Activated CD4-positive, alpha-beta T cell treated with anti-CD3 and anti-CD28 coated beads for 36 hours (primary cell): ENCODE measurements around the gene ARHGEF1. TPM values are rescaled to one million over a fixed set of nuclear protein-coding genes. Genes with fewer than 3 reads are reported as not detected.

Experiments
- ATAC-seq: fragments of 200-7000 bp; cut with Tn5 transposase; one replicate; pipeline ENCODE4 v1.10.0; 2021; ENCODE audit warnings: mild to moderate bottlenecking, moderate library complexity
- CTCF ChIA-PET: fragments of 350-600 bp; sonication (Branson Sonifier 250); formaldehyde crosslinking; loops from one replicate; lab custom pipeline; 2021; ENCODE audit warnings: antibody characterized with exemption; lab: Charles Lee
- POLR2A ChIA-PET: fragments of 350-600 bp; sonication (Branson Sonifier 250); formaldehyde crosslinking; loops from one replicate; lab custom pipeline; 2021; ENCODE audit warnings: antibody characterized with exemption, inconsistent platforms; lab: Charles Lee
- DNase-seq: peaks from one replicate; pipeline ENCODE4 v3.0.0-alpha.2; 2020
- H3K27ac Mint-ChIP-seq: one replicate; pipeline ENCODE4 v1.8.0; 2021; ENCODE audit warnings: mixed read lengths
- H3K27me3 Mint-ChIP-seq: one replicate; pipeline ENCODE4 v1.8.0; 2021; ENCODE audit warnings: mixed read lengths
- H3K36me3 Mint-ChIP-seq: one replicate; pipeline ENCODE4 v1.8.0; 2021; ENCODE audit warnings: low read depth, mixed read lengths
- H3K4me1 Mint-ChIP-seq: one replicate; pipeline ENCODE4 v1.8.0; 2021; ENCODE audit warnings: mixed read lengths
- H3K4me3 Mint-ChIP-seq: one replicate; pipeline ENCODE4 v1.8.0; 2021; ENCODE audit warnings: mild to moderate bottlenecking, moderate library complexity, mixed read lengths
- H3K9me3 Mint-ChIP-seq: one replicate; pipeline ENCODE4 v1.8.0; 2021; ENCODE audit warnings: low read depth, mixed read lengths
- intact Hi-C, 2 experiments: fragments of 100-400 bp; cut with DNase I in 1 of 2; cut with micrococcal nuclease in 1 of 2; formaldehyde crosslinking; loops; one replicate each; pipeline versions ENCODE4 v1.14.2 to v1.15.1; 2022 to 2024; cut with DNase I, micrococcal nuclease
- total RNA-seq, 2 experiments: library from RNA; stranded (reverse); gene quantifications; one replicate each; pipeline ENCODE4 v1.2.3, GENCODE V29; 2021

ARHGEF1 gene
- total RNA-seq, 2 experiments from 2014 or later: 231 to 276 TPM

- Mint-ChIP-seq H3K36me3 (no peaks in the 10 kb centered on the region), H3K27ac (no peak overlapping the region), H3K27me3 (peaks cover 4% of the 10 kb centered on the region), H3K4me1 (no peaks in the 10 kb centered on the region), H3K4me3 (no peak overlapping the region), H3K9me3 (no peaks in the 10 kb centered on the region)
- DNase-seq (no peak), ATAC-seq (no peak)
- POLR2A ChIA-PET: interaction anchor here (0.6 kb wide), 1 partner anchor 348 kb away, joined by 10 read pairs; no protein-coding TSS in a partner anchor
- CTCF ChIA-PET: interaction anchor here (1.1 to 4.8 kb wide), 3 partner anchors 13 to 209 kb away, joined by 3 to 26 read pairs (median 3); no protein-coding TSS in a partner anchor
- intact Hi-C loops: no loop called here
Measured at GRCh38 chr19:41850381-41850780, 32.6 kb upstream of the ARHGEF1 start.

GRCh38 chr19:41851456-41851855 is 31.5 kb upstream of the ARHGEF1 start:
- intact Hi-C loops: no loop called here
- ChIA-PET CTCF (interaction anchor here (0.7 to 4.8 kb wide), 6 partner anchors 14 to 211 kb away, joined by 3 to 26 read pairs (median 4); no protein-coding TSS in a partner anchor), POLR2A (interaction anchor here (0.7 kb wide), 1 partner anchor 21 kb away, joined by 3 read pairs; no protein-coding TSS in a partner anchor)
- H3K36me3 Mint-ChIP-seq: no peaks in the 10 kb centered on the region
- H3K9me3 Mint-ChIP-seq: no peaks in the 10 kb centered on the region
- no peaks in the 10 kb centered on the region for H3K4me1 Mint-ChIP-seq
- ATAC-seq: no peak
- H3K27ac Mint-ChIP-seq: no peak overlapping the region
- H3K27me3 Mint-ChIP-seq: peaks cover 4% of the 10 kb centered on the region
- DNase-seq: no peak
- no peak overlapping the region for H3K4me3 Mint-ChIP-seq

GRCh38 chr19:41853344-41853743 is 29.6 kb upstream of the ARHGEF1 start:
- CTCF ChIA-PET: interaction anchor here (1.0 to 4.8 kb wide), 2 partner anchors 16 to 19 kb away, joined by 4 to 26 read pairs; no protein-coding TSS in a partner anchor
- no peak overlapping the region for H3K4me3 Mint-ChIP-seq
- H3K27ac Mint-ChIP-seq: no peak overlapping the region
- no peaks in the 10 kb centered on the region for H3K36me3 Mint-ChIP-seq
- peaks cover 4% of the 10 kb centered on the region for H3K27me3 Mint-ChIP-seq
- H3K9me3 Mint-ChIP-seq: no peaks in the 10 kb centered on the region
- intact Hi-C loops: no loop called here
- POLR2A ChIA-PET: no interaction called here
- DNase-seq: no peak
- ATAC-seq: no peak
- peaks cover 6% of the 10 kb centered on the region for H3K4me1 Mint-ChIP-seq

- POLR2A ChIA-PET: no interaction called here
- DNase-seq (no peak), ATAC-seq (no peak)
- H3K27ac Mint-ChIP-seq: no peak overlapping the region
- intact Hi-C loops: no loop called here
- no peaks in the 10 kb centered on the region for H3K36me3 Mint-ChIP-seq
- H3K4me3 Mint-ChIP-seq: no peak overlapping the region
- peaks cover 4% of the 10 kb centered on the region for H3K27me3 Mint-ChIP-seq
- CTCF ChIA-PET: interaction anchor here (1.0 to 1.3 kb wide), 2 partner anchors 19 to 61 kb away, joined by 3 to 4 read pairs; no protein-coding TSS in a partner anchor
- H3K9me3 Mint-ChIP-seq: no peaks in the 10 kb centered on the region
- H3K4me1 Mint-ChIP-seq: peaks cover 6% of the 10 kb centered on the region
Measured at GRCh38 chr19:41853768-41854167, 29.2 kb upstream of the ARHGEF1 start.

DNA sequence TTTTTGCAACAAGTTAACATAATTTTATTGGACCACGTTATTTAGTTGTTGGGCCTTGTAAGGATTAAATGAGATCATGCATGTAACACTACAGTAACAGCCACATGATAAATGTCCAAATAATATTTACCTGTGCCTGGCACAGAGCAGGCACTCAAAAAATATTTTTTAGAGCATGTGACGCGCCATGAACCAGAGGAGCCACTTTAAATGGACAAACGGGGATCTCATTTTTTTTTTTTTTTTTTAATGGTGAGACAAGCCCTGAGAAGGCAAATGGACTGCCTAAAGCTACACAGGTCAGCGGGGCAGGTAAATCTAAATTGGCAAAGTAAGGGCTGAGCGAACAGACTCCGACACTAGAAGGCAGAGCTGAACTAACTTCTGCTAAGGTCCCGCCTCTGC is 23.8 kb upstream of the ARHGEF1 start:
- Mint-ChIP-seq H3K9me3 (no peaks in the 10 kb centered on the region), H3K4me3 (peak overlapping the region; percentile 86), H3K36me3 (peaks cover 37% of the 10 kb centered on the region), H3K27ac (peak overlapping the region; percentile 98), H3K4me1 (peaks cover 40% of the 10 kb centered on the region), H3K27me3 (peaks cover 2% of the 10 kb centered on the region)
- POLR2A ChIA-PET: interaction anchor here (0.6 to 2.9 kb wide), 8 partner anchors 12 to 669 kb away, joined by 3 to 40 read pairs (median 4); partner anchors contain the start of gene RABAC1
- CTCF ChIA-PET: interaction anchor here (0.7 to 2.9 kb wide), 15 partner anchors 9 to 386 kb away, joined by 3 to 14 read pairs (median 5); partner anchors contain the start of genes LYPD4 and RABAC1
- intact Hi-C loops: loop anchor here (1.0 kb wide), 9 partner anchors 25 to 495 kb away; partner anchors contain the start of genes RABAC1 (in 2 of the 2), B9D2 (in 1 of the 2), BCKDHA (in 1 of the 2) and DMAC2 (in 1 of the 2)
- DNase-seq (no peak), ATAC-seq (no peak)

DNA sequence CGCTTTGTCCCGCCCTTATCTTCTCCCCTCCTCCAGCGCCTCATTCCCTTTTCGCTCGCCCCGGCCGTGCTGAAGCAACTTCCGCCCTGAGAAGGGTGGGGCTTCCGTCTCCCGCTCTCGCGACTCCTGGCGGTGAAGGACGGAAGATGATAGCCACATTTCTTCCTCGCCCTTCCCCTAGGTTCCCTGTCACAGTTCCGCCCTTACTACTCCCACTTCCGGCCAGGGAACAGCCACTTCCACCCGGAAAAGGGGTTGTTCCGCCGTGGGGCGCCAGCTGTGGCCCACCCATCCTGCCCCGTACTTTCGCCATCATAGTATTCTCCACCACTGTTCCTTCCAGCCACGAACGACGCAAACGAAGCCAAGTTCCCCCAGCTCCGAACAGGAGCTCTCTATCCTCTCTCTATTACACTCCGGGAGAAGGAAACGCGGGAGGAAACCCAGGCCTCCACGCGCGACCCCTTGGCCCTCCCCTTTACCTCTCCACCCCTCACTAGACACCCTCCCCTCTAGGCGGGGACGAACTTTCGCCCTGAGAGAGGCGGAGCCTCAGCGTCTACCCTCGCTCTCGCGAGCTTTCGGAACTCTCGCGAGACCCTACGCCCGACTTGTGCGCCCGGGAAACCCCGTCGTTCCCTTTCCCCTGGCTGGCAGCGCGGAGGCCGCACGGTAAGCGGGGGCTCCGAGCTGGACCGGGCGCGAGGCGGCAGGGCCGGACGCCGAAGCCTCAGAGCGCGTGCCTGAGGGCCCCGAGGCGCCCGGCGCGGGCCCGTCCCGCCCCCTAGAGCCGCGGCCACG is 23.2 kb upstream of the ARHGEF1 start, which contains the start of gene RPS19:
RPS19 (plus strand) TSS at position 638 of the 801 bp plus-strand sequence. CDS start 520 bp downstream, outside the sequence.
- POLR2A ChIA-PET: interaction anchor here (0.6 to 2.9 kb wide), 16 partner anchors 9 to 668 kb away, joined by 3 to 40 read pairs (median 4); partner anchors contain the start of genes GSK3A, RABAC1 and ZNF574
- Mint-ChIP-seq H3K4me3 (peak within 1 kb of the TSS; percentile 86), H3K36me3 (peaks cover 43% of the 10 kb centered on the region), H3K27me3 (no peaks in the 10 kb centered on the region), H3K27ac (peak within 1 kb of the TSS; percentile 98), H3K9me3 (no peaks in the 10 kb centered on the region), H3K4me1 (peaks cover 46% of the 10 kb centered on the region)
- intact Hi-C loops: loop anchor here (1.0 to 5.0 kb wide), 18 partner anchors 11 to 1063 kb away; partner anchors contain the start of genes RABAC1 (in 2 of the 2), B9D2 (in 1 of the 2), BCKDHA (in 1 of the 2) and CIC (in 1 of the 2)
- ATAC-seq: peak; percentile 89
- CTCF ChIA-PET: interaction anchor here (0.6 to 2.9 kb wide), 17 partner anchors 8 to 385 kb away, joined by 3 to 14 read pairs (median 5); partner anchors contain the start of gene RABAC1
- peak; percentile 99 for DNase-seq

- Mint-ChIP-seq H3K36me3 (peaks cover 50% of the 10 kb centered on the region), H3K27me3 (no peaks in the 10 kb centered on the region), H3K4me1 (peaks cover 52% of the 10 kb centered on the region), H3K4me3 (peak overlapping the region; percentile 86), H3K9me3 (no peaks in the 10 kb centered on the region), H3K27ac (peak overlapping the region; percentile 93)
- ATAC-seq (no peak), DNase-seq (no peak)
- intact Hi-C loops: loop anchor here (1.0 to 5.0 kb wide), 9 partner anchors 11 to 1063 kb away; partner anchors contain the start of genes CIC (in 1 of the 2), EGLN2 (in 1 of the 2), GSK3A (in 1 of the 2) and TGFB1 (in 1 of the 2)
- ChIA-PET CTCF (interaction anchor here (0.6 to 2.9 kb wide), 13 partner anchors 8 to 384 kb away, joined by 3 to 14 read pairs (median 5); partner anchors contain the start of gene RABAC1), POLR2A (interaction anchor here (0.6 to 2.9 kb wide), 10 partner anchors 8 to 382 kb away, joined by 3 to 40 read pairs (median 4); partner anchors contain the start of genes GSK3A, RABAC1 and ZNF574)
Measured at GRCh38 chr19:41860419-41861115, 22.4 kb upstream of the ARHGEF1 start.

DNA sequence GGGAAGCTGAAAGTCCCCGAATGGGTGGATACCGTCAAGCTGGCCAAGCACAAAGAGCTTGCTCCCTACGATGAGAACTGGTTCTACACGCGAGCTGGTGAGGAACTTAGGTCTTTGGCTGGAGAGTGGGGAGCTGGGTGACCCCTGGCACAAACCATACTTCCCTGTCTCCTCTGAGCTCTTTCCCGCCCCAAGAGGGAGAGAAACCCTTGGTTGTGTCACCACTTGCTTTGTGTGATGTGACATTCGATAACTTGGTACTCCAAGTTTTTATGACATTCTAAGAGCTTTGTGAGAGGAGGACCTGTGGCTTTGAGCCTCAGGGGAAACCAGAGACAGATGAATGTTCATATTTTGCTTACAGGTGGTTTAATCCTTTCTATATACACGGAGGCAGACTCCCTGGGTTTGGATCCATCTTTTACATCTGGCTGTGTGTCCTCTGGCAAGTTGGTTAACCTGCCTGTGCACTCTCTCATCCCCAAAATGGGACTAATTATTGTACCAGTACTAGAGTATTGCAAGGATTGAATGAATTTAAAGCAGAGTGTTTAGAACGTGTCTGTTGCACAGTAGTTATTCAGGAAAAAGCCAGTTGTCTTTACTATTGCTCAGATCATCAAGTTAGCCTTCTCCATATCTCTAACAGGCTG is 21.7 kb upstream of the ARHGEF1 start:
- ATAC-seq (no peak), DNase-seq (no peak)
- peaks cover 55% of the 10 kb centered on the region for H3K4me1 Mint-ChIP-seq
- peak overlapping the region; percentile 93 for H3K27ac Mint-ChIP-seq
- POLR2A ChIA-PET: interaction anchor here (1.3 to 2.9 kb wide), 4 partner anchors 10 to 381 kb away, joined by 4 to 40 read pairs (median 10); partner anchors contain the start of genes GSK3A and RABAC1
- no peaks in the 10 kb centered on the region for H3K9me3 Mint-ChIP-seq
- H3K4me3 Mint-ChIP-seq: peak overlapping the region; percentile 86
- intact Hi-C loops: loop anchor here (2.0 to 5.0 kb wide), 3 partner anchors 26 to 1064 kb away; partner anchors contain the start of genes EGLN2 (in 1 of the 2) and TGFB1 (in 1 of the 2)
- H3K27me3 Mint-ChIP-seq: no peaks in the 10 kb centered on the region
- CTCF ChIA-PET: interaction anchor here (0.6 to 2.9 kb wide), 7 partner anchors 11 to 330 kb away, joined by 3 to 14 read pairs (median 6); partner anchors contain the start of gene RABAC1
- H3K36me3 Mint-ChIP-seq: peaks cover 52% of the 10 kb centered on the region

DNA sequence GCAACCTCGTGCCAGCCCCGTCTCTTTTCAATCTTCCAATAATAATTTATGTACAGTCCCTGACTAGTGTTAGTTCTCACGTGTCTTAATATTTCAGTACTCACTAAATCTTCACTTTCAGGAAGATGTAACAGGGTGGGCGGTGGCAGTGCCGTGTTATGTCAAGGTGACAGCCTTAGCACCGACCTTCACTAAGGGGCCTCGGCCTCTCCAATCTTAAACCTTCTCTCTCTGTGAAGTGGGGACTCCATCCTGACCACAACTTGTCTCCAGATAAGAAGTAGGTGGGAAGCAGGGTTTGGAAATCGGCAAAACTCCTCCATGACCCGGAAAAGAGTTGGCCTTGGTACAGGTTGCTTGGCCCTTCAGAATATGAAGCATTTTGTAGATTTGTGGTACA is 21.1 kb upstream of the ARHGEF1 start:
- ATAC-seq (no peak), DNase-seq (no peak)
- intact Hi-C loops: loop anchor here (2.0 to 5.0 kb wide), 3 partner anchors 25 to 1065 kb away; partner anchors contain the start of genes EGLN2 (in 1 of the 2) and TGFB1 (in 1 of the 2)
- ChIA-PET POLR2A (interaction anchor here (0.5 to 2.9 kb wide), 3 partner anchors 8 to 29 kb away, joined by 3 to 40 read pairs (median 3); no protein-coding TSS in a partner anchor), CTCF (interaction anchor here (1.0 to 2.9 kb wide), 3 partner anchors 9 to 96 kb away, joined by 3 to 14 read pairs (median 12); partner anchors contain the start of gene RABAC1)
- H3K27me3 Mint-ChIP-seq: no peaks in the 10 kb centered on the region
- peak overlapping the region; percentile 86 for H3K4me3 Mint-ChIP-seq
- H3K4me1 Mint-ChIP-seq: peaks cover 61% of the 10 kb centered on the region
- peak overlapping the region; percentile 93 for H3K27ac Mint-ChIP-seq
- no peaks in the 10 kb centered on the region for H3K9me3 Mint-ChIP-seq
- peaks cover 56% of the 10 kb centered on the region for H3K36me3 Mint-ChIP-seq
